HG03354 (cell line): ENCODE results near the gene MAP2K7.
"Not testable (repeated sequence)": the region's sequence is repeated elsewhere in the genome, so short reads cannot be mapped to it uniquely, and the experiment has no call there.

Source experiments
- ATAC-seq: cut with Tn5 transposase; IDR thresholded peaks from one replicate; pipeline ENCODE4 v1.9.1; 2021; ENCODE audit warnings: mild to moderate bottlenecking; ENCODE audit not compliant: unreplicated experiment, poor library complexity, severe bottlenecking

The MAP2K7 gene

DNA sequence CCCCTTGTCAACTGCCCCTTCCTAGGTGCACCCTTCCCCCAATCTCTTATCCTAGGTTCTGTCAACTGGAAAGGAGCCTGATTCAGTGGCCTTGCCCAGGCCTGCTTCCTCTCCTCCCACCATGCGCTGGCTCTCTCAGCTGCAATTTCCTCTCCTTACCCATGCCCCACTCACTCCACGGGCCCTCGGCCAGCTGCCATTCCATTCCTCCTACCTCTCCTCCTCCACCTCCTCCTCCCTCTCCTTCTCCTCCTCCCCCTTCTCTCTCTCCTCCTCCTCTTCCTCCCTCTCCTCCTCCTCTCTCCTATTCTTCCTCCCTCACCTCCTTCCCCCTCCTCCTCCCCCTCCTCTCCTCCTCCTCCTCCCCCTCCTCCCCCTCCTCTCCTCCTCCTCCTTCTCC lies 49.4 kb downstream of the MAP2K7 start:
- no peak for ATAC-seq

DNA sequence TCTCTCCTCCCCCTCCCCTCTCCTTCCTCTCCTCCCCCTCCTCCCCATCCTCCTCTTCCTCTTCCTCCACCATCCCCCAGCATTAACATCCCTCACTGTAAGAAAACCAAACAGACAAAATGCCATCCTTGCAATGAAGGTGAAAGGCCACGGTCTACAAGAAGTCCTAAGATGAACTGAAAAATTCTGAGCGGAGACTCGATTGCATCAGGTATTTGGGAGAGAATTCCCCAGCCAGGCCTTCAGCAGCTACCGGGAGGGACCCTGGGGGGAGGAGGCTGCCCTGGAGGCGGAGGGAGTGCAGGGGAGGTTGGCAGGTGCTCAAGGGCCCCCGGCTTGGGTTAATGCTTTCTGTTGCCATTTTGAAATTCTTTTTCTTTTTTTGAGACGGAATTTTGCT lies 49.9 kb downstream of the MAP2K7 start:
- ATAC-seq, result no peak

DNA sequence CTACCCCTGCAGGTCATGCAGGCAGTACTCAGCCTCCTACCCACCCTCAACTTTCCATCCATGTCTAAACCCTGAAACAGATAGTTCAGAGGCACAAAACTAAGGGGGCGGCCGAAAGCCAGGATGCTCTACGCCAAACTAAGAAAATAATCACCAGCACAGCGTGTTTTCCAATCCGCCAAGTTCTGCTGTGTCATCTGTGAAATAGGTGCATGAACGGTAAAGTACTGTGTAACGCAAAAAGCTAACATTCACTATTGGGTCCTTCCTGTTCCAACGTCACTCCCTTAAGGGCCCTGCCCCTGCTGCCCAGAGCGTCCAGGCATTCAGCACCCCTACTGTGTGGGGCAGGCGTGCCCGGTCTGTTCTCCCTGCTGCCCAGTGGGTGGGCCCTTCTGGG lies 52.0 kb downstream of the MAP2K7 start:
- ATAC-seq, result no peak

DNA sequence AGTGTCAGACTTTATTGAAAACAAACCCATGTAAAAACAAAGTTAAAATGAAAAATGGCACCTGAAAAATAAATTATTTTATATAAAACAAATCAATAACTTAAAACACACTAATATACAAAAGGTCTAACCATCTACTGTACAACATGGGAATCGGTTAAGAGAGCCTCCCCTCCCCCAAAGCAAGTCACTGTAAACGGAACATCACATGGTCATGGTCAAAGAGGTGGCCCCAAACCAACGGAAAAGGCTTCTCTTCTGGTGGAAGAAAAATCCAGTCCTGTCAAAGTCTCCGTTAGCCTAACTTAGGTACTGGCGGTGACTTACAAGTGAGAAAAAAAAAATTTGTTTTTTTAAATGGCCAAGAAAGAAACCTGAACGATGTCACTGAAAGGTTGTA lies 55.5 kb downstream of the MAP2K7 start:
- ATAC-seq, result no peak

DNA sequence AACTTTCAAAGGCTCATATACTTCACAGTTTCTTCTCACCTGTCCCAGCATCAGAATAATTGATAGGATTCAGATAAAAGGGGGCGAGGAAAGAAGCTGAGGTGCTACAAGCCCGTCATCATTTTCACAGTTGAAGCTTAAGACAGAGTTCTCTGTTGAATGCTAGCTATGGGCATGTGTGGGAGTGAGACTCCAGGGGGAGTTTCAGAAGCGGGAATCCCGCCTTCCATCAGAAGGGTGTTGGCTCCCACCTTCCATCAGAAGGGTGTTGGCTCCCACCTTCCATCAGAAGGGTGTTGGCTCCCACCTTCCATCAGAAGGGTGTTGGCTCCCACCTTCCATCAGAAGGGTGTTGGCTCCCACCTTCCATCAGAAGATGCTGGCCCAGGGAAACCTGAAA lies 57.4 kb downstream of the MAP2K7 start:
- ATAC-seq, result not testable (repeated sequence)

DNA sequence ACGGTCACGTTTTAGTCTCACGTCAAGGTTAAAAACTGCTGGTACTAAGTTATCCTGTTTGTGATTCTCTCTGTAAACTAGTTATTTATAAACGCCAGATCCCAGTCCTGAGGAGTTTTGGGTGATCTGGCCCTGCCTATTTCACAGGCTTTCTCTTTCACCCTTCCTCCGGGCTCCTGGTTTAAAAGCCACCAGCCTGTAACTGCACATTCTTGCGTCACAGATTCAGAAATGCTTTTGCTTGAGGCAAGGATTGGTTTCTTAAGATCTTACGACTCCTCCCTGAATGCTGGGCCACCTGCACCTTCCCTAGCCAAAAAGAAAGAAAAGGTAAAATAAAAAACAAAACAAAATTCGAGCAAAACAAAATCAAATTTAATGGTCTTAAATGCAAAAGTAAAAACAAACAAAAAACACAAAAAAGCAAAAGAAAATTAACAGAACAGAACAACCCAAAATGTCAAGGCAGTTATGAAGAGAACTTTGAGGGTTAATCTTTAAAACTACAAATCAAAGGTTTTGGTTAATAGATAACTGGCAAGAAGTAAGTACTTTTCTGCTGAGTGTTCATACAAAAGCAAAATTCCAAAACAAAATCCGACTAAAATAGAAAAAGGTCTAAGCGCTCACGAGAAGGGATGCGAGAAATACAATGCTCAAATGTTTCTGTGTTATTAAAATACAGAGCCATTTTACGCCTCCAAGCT lies 58.4 kb downstream of the MAP2K7 start:
- no peak for ATAC-seq

DNA sequence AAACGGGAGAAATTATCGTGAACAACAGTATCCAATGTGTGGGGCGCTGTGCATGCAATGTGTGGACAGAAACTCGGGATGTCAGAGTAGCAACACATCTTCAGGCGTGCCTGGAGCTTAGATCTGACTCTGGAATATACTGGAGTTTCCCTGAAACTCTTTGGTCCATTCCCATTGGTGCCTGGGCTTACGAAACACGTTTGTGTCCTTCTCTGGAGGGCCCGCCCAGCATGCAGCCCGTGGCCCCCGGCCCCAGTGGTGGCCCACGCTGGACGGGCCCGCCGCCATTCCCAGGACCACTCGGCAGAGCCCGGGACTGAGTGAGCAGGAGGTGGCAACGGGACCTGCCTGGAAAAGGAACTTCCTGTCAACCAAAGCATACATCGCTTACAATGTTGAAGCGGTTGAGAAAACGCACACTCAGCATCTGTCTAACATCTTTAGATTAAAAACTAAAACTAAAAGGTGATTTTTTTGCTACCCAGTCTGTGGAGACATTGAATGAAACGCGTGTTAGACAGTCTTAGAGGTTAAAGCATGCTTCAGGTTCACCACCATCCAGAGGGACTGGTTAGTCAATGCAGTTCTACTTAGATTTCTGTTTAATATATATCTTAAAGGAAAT lies 59.1 kb downstream of the MAP2K7 start:
- ATAC-seq, result no peak

DNA sequence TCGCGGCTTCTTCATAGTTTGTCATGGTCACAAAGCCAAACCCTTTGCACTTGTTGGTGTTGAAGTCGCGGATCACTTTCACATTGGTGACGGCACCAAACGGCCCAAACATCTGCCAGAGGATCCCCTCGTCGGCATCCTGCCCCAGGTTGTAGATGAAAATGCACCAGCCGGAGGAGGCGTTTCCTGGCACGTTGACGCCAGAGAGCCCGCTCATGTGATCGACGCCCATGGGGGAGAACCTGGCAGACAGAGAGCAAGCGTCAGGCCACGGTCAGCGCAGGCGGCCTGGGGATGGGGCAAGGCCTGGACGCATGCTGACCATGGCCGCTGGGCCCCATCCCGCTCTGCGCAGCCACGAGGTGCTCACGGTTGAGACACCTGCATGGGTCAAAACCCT lies 59.9 kb downstream of the MAP2K7 start:
- ATAC-seq, result no peak
